ENCODE data around the gene RGS16.

Gene RGS16

DNA sequence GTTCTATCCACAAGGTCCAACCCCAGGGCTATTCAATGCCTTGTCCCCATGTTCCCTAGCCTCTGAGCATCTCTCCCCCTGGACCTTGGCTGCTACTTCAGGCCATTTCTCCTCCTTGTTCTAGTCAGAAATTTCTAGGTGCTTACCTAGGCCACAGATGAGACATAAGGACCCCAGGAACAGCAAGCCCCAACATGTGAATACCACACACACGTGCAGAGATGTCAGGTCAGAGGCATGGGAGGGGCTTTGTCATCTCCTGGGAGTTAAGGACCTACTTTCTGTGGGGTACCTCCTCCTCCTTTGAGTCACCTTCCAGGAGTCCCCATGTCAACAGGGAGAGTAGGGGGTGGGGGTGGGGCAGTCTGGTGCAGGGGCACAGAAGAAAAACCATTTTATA is 7.1 kb upstream of the RGS16 start:
- DNase-seq (ENCODE audit: low spot score), result no peak
- Histone ChIP-seq H3K4me3 (no peak overlapping the region), H3K27ac (no peak overlapping the region)
- TF ChIP-seq CTCF (IDR thresholded peaks at IDR 0.05), result no peak

- H3K27ac ChIP-seq, result no peak overlapping the region
- no peak overlapping the region for H3K4me3 ChIP-seq
- no peak for TF ChIP-seq CTCF (IDR thresholded peaks at IDR 0.05)
- no peak for DNase-seq (ENCODE audit: low spot score)
These were observed 6.5 kb upstream of the RGS16 start for GRCh38 chr1:182610606-182611194.

GRCh38 chr1:182608845-182609610 is 4.8 kb upstream of the RGS16 start:
- H3K4me3 ChIP-seq, result no peak overlapping the region
- H3K27ac ChIP-seq, result no peak overlapping the region
- no peak for TF ChIP-seq CTCF (IDR thresholded peaks at IDR 0.05)
- no peak for DNase-seq (ENCODE audit: low spot score)

GRCh38 chr1:182608236-182608635 is 4.0 kb upstream of the RGS16 start:
- DNase-seq (ENCODE audit: low spot score), result no peak
- Histone ChIP-seq H3K4me3 (no peak overlapping the region), H3K27ac (no peak overlapping the region)
- no peak for TF ChIP-seq CTCF (IDR thresholded peaks at IDR 0.05)

GRCh38 chr1:182607566-182607965 is 3.4 kb upstream of the RGS16 start:
- Histone ChIP-seq H3K27ac (no peak overlapping the region), H3K4me3 (no peak overlapping the region)
- no peak for TF ChIP-seq CTCF (IDR thresholded peaks at IDR 0.05)
- no peak for DNase-seq (ENCODE audit: low spot score)

- TF ChIP-seq CTCF (IDR thresholded peaks at IDR 0.05), result no peak
- peak overlapping the region in 1 of 2 donors; percentile 82 for H3K27ac ChIP-seq
- H3K4me3 ChIP-seq, result peak overlapping the region; percentile 79
- DNase-seq (ENCODE audit: low spot score), result no peak
These were observed 479 bp downstream of the RGS16 start for GRCh38 chr1:182603646-182604174.
